Right lung (tissue), 10 donors: ENCODE measurements around the gene PRDM15. TPM values are rescaled to one million over a fixed set of nuclear protein-coding genes. Genes with fewer than 3 reads are reported as not detected.
A peak's percentile ranks its signal among the peaks of the same experiment; 100 is the strongest.

Experiments
- DNase-seq, 2 donors: peaks; one replicate each; pipeline ENCODE4 v3.0.0-alpha.2; 2013
- long read RNA-seq, 8 donors: transcript quantifications; one replicate each; lab custom pipeline, GENCODE V29; 2026
- polyA plus RNA-seq, 5 donors: library from polyadenylated mRNA; unstranded; fragments of 120-200 nt; gene quantifications; one replicate each; pipeline versions ENCODE4 v1.2.1 to v1.2.3, GENCODE V29; 2013; ENCODE audit warnings: inconsistent platforms in 1 of 5, low replicate concordance in 1 of 5; ENCODE audit not compliant: insufficient read length in 5 of 5, insufficient read depth in 1 of 5

The PRDM15 gene, protein sequence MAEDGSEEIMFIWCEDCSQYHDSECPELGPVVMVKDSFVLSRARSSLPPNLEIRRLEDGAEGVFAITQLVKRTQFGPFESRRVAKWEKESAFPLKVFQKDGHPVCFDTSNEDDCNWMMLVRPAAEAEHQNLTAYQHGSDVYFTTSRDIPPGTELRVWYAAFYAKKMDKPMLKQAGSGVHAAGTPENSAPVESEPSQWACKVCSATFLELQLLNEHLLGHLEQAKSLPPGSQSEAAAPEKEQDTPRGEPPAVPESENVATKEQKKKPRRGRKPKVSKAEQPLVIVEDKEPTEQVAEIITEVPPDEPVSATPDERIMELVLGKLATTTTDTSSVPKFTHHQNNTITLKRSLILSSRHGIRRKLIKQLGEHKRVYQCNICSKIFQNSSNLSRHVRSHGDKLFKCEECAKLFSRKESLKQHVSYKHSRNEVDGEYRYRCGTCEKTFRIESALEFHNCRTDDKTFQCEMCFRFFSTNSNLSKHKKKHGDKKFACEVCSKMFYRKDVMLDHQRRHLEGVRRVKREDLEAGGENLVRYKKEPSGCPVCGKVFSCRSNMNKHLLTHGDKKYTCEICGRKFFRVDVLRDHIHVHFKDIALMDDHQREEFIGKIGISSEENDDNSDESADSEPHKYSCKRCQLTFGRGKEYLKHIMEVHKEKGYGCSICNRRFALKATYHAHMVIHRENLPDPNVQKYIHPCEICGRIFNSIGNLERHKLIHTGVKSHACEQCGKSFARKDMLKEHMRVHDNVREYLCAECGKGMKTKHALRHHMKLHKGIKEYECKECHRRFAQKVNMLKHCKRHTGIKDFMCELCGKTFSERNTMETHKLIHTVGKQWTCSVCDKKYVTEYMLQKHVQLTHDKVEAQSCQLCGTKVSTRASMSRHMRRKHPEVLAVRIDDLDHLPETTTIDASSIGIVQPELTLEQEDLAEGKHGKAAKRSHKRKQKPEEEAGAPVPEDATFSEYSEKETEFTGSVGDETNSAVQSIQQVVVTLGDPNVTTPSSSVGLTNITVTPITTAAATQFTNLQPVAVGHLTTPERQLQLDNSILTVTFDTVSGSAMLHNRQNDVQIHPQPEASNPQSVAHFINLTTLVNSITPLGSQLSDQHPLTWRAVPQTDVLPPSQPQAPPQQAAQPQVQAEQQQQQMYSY
- 1 to 10 TPM; 5.5 to 7.4 (median 6.4) TPM for polyA plus RNA-seq
- long read RNA-seq, donor 1 = 0 reads
- long read RNA-seq, donor 2, partial matches to known transcripts = 0 of 1 reads
- long read RNA-seq, donor 2, other reads (novel, unspliced or antisense) = 0 of 1 reads
- long read RNA-seq, donor 3 = 0 reads
- long read RNA-seq, donor 4 = 0 reads
- long read RNA-seq, donor 5 = 0 reads
- long read RNA-seq, donor 6, full-length matches to known transcripts = 1 of 1 reads
- long read RNA-seq, donor 6, partial matches to known transcripts = 0 of 1 reads
- long read RNA-seq, donor 6, other reads (novel, unspliced or antisense) = 0 of 1 reads
- long read RNA-seq, donor 7 = 0 reads
- long read RNA-seq, donor 8 = 0 reads

DNA sequence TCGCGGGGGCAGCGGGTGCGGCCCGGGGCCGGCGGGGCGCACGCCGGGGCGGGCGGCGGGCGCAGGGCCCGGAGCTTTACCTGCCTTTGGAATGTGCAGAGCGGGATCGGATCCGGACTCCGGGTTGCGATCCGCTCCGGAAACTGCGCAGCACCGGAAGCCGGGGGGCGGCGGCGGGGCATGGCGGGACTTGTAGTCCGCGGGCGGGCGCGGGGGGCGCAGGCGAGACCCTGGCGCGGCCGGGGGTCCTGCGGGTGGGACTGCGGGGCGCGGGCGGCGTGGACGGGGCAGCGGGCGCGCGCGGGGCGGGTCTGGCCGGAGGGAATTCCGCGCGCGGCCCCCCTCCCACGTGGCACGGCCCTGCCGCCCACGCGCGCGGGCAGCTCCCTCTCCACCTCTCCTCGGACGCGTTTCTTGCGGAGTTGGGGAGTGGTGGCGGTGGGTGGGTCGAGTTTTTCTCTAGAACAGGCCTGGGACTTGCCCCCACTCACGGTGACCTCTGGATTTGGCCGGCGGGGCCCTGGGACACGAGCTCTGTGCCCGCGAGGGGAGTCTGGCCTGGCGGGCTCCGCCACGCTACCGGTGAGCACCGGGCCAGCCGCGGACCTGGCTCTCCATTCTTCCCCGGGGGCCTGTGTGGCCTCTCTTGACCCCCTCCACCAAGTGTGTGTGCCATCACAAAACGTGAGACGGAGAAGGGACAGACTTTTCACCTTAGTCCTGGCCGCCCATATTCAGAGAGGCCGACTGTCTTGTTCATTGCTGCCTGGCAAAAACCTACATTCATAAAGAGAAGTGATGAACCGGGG is at the start of gene PRDM15:
TSS of gene PRDM15 (minus strand) at position 155 of the 809 bp plus-strand sequence. CDS start 18,981 bp downstream, outside the sequence.
- peak; percentile 60 to 67 for DNase-seq

DNA sequence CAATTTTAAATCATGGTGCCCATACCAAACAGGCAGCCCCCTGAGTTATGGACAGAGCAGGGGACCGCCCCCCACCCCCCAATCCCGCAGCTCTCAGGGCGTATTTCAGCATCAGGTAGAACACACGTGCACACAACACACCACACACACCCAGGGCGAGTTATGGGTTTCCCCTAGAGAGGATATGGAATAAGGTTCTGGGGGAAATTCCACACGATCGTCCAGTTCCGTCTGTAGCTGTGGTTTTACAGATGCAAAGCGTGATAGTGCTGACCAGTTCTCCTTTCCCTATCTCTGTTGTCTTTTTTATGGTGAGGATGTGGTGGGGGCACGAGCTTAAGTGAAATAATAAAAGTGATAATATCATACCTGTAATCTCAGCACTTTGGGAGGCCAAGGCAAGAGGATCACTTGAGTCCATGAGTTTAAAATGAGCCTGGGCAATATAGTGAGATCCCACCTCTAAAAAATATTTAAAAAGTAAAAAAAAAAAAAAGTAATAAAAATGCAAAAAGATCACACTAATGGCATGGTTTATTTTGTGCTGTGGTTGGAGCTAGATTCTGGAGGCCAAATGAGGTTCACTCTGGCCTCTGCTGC is 49.6 kb upstream of the PRDM15 start:
- DNase-seq = no peak

DNA sequence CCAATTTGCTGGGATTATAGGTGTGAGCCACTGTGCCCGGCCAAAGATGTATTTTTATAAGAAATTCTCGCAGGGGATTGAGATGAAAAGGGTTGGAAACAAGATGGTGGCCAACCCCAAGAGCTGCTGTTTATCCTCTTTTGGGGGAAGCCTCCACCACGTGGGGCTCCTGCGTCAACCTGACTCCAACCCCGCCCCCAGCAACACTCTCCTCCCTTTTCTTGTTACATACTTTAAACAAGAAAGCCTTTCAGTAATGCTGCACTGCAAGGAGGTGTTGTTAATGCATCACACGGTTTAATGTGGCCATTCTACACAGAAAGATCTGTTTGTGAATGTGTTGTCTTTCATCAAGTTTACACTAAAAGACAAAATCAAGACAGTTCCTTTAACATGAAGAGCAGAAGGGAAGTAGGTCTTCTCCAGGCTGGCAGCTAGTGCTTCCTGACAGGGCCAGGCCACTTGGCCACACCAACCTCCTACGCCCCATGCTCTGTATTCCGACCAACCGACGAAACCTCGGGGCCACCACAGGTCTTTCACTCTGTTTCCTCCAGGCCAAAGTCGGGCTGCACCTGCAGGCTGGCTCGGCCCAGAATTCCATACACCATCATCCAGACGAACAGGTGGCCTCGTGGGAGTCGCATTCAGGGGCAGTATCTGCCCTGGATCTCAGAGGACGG is 48.7 kb upstream of the PRDM15 start:
- DNase-seq = no peak

DNA sequence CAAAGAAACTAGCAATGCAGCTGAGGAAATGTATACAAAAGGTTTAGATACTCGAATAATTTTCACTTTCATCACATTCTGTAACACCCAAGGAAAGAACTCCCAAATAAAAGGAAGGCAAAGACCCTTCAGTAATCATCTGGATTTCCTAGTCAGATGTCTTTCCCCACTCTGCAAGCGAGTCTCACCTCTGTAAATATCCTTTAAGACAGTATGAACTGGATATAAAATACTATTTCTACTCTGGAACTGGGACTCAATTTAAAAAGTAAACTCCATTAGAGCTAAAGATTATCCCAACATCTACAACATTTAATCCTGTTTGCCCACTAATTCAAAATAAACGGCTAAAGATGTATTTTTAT is 47.6 kb upstream of the PRDM15 start:
- no peak for DNase-seq

DNA sequence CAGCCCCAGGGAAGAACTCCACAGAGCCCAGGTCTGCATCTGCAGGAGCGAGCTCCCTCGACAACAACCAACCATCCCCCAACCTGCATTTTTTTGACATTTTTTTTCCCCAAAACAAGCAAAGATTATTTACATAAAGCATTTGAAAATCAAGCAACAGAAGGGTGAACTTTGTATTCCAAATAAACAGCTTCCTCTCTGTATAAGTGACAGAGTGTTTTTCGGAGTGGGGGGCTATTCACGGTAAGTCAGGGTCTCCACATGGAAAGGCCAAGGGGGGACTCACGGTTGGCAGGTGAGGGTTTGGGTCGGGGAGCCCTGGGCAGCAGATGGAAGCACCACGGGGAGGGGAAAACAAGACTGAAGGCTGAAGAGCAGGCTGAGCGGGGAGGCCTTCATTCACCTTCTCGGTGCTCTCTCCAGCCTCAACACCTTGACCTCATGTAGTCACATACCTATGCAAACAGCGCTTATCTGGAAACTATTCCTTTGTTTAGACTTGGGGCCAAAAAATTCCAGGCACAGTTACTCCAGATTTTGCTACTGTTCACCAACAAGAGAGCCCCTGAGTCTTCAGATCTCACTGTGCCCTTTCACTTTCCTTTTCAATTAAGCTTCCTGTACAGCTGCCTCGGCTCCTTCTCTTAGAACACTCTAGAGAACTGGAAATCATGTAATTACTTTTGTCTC is 47.1 kb upstream of the PRDM15 start:
- DNase-seq = peak; percentile 69 to 70

DNA sequence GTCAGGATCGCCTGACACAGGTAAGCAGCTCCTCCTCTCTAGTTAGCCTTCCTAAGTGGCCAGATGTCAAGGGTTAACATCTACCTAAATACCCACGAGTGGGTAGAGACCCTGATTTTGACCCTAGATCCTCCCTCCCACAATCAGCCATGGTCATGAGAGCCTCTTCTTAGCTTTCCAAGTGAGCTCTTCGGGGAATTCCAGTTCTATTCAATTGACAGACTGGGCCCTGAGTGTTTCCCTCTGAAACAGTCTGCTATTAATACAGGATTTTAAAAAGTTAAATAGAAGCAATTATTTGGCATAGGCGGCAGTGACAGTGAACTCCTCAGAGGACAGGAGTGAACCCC is 46.6 kb upstream of the PRDM15 start:
- no peak for DNase-seq

DNA sequence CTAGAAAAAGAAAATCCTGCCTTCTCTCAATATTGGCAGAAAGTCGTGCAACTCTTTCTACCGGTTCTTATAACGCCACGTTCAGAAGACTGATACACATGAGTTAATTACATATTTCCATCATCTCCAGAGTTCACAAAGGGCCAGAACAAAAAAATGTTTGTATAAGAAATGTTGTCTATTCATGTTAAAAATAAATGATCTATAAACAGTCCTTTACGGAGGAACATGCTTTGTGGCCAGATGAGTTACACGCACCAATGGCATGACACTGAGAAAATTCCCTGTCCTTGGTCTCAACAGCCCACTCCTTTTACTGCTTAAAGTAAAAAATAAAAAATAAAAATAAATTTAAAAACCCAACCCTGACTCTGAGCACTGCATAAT is 45.2 kb upstream of the PRDM15 start:
- DNase-seq = no peak

DNA sequence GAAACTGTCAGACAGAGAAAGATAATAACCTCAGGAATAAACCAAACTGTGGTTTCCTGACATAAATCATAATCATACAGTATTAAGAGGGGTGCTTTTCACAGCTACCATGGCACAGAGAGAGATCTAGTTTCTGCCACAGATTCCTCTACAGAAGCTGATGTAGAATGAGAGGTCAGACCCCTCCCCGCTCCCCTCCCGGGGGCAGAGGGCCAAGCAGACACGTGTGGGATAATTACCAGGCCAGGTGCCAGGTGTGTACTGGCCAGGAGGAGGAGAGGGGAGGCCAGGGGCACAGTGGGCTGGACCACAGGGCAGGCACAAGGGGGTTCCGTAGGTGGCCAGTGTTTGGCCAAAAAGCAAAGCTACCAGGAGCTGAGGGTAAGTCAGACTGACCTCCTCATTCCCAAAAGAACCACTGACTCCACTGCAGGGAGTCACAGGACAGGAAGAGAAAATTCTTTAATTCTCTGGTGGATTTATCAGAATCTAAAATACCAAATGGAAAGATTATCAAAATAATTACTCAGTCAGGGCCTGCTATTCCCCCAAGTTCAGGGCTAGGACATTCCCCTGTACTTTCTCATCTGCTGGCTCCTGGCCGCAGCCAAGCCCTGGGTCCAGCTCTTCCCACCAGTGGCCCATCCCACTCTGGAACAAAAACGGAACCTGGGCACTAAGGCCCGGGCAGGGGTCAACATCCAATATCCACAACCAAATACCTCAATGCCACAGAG is 44.7 kb upstream of the PRDM15 start:
- DNase-seq = no peak

DNA sequence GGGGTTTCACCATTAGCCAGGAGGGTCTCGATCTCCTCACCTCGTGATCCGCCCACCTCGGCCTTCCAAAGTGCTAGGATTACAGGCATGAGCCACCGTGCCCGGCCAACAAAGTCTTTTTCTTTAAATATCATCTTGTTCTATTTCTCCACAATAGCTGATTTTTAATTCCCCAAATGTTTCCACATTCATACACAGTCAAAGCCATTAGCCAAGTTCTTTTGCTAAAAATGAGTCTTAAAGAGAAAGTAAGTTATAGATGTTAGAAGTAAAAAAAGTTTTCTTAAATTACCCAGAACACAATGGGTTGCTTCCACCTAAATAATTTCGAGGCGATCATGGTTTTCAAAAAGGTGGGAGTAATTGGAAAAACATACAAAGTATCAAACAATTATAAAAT is 44.0 kb upstream of the PRDM15 start:
- DNase-seq = no peak

DNA sequence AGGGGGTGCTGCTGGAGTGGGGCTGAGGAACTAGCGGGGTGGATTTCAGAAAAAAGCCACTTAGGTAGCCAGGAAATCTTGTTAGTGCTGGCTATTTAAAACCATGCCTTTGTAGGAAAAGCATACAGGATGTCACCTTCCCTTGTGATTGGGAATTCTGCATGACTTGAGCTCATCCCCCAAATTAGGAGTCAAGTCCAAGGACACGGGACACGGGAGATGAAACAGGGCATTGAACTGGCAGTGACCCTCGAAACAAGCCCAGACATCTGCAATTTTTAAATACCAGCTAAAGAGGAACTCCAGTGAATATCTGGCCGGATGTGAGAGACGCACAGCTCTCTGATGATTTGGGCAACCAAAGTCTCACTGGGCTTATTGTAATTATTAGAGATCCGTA is 41.9 kb upstream of the PRDM15 start:
- no peak for DNase-seq

DNA sequence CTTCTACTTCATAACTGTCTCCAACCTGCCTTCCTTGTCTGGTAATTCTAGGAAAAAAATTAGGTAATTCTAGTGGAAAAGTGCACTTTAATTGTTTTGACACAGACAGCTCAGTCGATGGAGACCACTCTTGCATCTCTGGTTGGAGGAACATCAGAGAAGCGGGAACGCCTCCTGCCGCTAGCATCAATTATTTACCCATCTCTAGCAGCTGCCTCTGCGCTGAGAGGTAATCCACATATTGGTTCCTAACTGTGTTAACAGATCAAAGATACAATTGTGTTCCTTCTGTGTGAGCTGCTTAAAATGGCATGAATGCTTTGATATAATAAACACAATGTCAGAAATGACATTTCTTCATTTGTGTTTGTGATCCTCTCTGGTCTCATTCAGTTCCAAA is 41.3 kb upstream of the PRDM15 start:
- DNase-seq = no peak

DNA sequence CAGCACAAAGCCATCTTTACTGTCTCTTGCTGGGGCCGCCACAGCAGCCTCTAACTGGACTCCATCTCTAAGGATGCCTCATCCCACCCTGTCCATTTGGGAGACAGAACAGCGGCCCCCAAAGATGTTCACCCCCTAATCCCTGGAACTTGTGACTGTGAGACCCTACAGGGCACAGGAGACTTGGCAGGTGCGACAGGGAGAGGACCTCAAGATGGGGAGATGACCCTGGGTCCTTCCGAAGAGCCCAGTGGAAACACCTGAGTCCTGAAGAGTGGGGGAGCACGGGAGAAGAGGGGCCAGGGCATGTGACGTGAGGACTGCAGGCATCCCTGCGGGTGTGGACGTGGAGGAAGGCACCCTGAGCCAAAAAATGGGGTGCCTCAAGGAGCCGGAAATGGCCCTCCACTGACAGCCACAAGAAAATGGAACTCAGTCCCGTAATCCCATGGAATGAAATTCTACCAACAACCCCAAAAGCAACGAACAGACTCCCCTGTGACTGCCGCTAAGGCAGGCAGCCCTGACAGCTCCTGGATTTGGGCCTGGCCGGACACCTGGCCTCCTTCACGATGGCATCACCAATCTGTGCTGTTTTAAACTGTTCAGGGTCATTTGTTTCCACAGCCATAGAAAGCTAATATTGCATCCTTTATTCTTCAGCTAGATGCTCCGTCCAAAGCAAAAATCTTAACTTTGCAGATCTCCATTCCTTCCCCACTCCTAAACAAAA is 40.7 kb upstream of the PRDM15 start:
- no peak for DNase-seq

DNA sequence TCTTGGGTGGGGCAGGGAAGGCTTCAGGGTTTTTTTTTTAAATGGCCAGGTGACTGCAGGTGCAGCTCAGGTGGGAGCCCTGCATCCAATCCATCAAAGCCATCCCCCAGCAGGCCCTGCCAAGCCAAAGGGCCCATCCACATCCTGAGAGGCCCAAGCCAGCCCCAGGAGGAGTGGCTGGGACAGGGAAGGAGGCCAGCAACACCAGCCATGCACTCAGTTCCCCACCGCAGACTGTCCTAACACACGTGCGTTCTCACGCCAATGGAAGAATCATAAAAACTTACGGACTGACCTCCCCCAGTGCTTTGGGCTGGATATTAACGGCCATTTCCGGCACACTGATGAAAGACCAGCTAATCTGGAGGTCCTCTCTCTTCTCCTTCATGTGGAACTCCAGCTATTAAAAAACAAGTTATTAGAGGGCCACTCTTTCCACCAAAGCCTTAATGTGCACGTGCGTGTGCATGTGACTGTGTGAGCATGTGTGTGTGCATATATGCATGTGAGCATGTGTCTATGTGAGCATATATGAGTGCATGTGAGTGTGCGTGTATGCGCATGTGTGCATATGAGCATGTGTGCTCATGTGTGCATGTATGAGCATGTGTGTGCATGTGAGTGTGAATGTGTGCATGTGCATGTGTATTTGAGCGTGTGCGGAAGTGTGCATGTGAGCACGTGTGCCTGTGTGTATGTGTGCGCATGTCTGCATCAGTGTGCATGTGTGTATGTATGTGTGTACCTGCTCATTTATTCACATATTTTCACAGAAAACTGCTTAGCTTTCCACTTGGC is 39.6 kb upstream of the PRDM15 start:
- DNase-seq = no peak

DNA sequence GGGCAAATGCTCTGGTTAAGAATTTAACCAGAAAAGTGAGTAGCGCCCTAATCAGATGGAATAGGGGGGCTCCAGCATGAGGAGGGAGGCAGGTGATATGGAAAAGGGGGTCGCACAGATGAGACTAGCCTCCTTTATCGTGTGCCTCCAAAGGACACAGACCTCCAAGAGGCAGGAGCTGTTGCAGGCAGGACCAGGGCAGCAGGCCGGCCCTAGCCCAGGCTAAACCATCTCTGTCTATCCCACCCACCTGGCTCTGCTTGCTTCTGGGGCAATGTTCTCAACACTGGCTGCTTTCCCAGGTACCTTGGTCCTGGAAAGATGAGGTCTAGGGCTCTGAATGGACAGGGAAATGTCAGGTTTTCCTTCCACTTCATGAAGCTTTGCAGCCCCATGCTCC is 38.4 kb upstream of the PRDM15 start:
- no peak for DNase-seq

DNA sequence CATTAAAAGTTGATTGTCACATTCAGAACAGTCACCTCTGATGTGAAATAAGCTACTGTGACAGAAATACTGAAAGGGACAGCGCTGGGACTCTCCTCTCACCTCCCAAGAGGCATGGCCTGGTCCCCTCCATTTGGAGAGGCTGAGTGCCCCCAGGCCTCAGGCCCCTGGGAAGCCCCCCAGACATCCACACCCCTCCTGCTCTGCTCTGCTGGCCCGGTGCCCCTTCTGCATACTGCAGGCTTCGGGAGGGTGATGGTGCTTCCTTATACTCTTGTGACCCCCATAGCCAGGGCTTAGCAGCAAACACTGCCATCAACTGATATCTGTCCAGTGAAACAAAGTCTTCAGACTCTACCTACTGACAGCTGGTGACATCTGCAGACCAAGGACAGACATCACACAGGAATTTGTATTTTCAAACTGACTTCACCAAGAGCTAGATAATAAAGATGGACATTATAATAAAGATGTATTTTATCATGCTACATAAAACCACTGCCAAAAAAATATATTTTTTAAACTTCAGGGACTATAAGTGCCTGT is 37.8 kb upstream of the PRDM15 start:
- DNase-seq = no peak

DNA sequence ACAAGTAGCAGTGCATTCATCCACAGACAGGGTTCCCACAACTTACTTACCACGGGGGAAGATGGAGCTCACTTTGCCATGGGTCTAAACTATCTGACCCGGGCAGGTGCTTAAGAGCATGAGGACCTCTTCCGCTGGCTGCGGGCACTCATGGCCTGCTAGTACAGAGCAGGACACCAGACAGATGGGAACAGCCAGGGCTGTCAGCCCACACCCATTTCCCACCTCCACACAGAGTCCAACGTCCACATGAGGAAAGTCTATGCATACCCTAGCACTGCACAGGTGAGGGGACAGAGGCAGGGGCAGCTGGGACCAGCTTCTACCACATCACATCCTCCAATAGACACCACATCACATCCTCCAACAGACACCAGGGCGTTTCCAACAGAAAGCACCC is 35.8 kb upstream of the PRDM15 start:
- DNase-seq = no peak

DNA sequence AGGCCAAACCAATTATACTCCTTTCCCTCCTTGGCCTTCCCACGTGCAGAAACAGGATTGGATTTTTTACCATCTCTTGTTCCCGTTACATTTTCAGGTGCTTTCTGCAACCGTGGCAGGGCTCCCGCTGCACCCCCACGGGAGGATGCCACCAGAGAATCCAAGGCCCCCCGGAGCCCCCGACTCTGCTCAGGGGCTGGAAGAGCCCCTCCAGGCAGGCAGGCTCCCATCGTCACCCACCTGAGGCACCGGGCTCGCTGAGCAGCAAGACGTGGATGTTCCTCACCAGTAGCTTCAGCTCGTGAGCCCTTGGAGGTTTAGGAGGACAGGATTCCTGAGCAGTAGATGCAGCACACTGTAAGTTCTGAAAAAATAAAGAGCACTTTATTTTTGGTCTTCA is 35.2 kb upstream of the PRDM15 start:
- no peak for DNase-seq
